ENCODE results near the gene KHDC4. TPM values are rescaled to one million over a fixed set of nuclear protein-coding genes. Genes with fewer than 3 reads are reported as not detected.

The KHDC4 gene
- total and polyA plus RNA-seq, 2 of the 13 experiments (the other 11 are each of a cell fraction or from before 2014, with no cell fraction given) = 33.5 to 92.0 TPM

- TF ChIP-seq FOXP4 (CRISPR knock-in tag; IDR thresholded peaks at IDR 0.05) = 0 out of 2 replicates have a peak, but pooled peaks have one; percentile 22
- no peak for TF ChIP-seq NFE2L1 (CRISPR knock-in tag; IDR thresholded peaks at IDR 0.05; ENCODE audit: borderline replicate concordance)
- peak; percentile 16; the same call in 1 of the 2 replicates for TF ChIP-seq HOMEZ (CRISPR knock-in tag; IDR thresholded peaks at IDR 0.05; ENCODE audit: low read depth)
- no peak for TF ChIP-seq ZBTB20 (CRISPR knock-in tag; IDR thresholded peaks at IDR 0.05; ENCODE audit: borderline replicate concordance, low read depth)
- TF ChIP-seq MXD4 (CRISPR knock-in tag; IDR thresholded peaks at IDR 0.05) = no peak; the same call in 1 of the 2 replicates
- 0 out of 2 replicates have a peak, but pooled peaks have one; percentile 11 for TF ChIP-seq GABPA (IDR thresholded peaks at IDR 0.05; ENCODE audit: low read depth, low read length)
- TF ChIP-seq GABPA (CRISPR knock-in tag; IDR thresholded peaks at IDR 0.05; ENCODE audit: low read depth) = peak; percentile 56; the same call in 1 of the 2 replicates
- TF ChIP-seq ASH2L (IDR thresholded peaks at IDR 0.05; ENCODE audit: insufficient read length, low read depth, low read length) = no peak
- no peak for TF ChIP-seq HNF4G (IDR thresholded peaks at IDR 0.05; ENCODE audit: borderline replicate concordance, low read depth, low read length)
- no peak for TF ChIP-seq HNF4G (CRISPR knock-in tag; IDR thresholded peaks at IDR 0.05; ENCODE audit: borderline replicate concordance, low read depth)
- TF ChIP-seq ZMYM3 (CRISPR knock-in tag; IDR thresholded peaks at IDR 0.05) = no peak
- no peak for TF ChIP-seq MIER3 (CRISPR knock-in tag; IDR thresholded peaks at IDR 0.05; ENCODE audit: borderline replicate concordance)
- TF ChIP-seq, protein P1, sequence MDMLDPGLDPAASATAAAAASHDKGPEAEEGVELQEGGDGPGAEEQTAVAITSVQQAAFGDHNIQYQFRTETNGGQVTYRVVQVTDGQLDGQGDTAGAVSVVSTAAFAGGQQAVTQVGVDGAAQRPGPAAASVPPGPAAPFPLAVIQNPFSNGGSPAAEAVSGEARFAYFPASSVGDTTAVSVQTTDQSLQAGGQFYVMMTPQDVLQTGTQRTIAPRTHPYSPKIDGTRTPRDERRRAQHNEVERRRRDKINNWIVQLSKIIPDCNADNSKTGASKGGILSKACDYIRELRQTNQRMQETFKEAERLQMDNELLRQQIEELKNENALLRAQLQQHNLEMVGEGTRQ (IDR thresholded peaks at IDR 0.05; ENCODE audit: low read depth, low read length) = no peak
- TF ChIP-seq, protein P1 (CRISPR knock-in tag; IDR thresholded peaks at IDR 0.05; ENCODE audit: borderline replicate concordance) = no peak
- TF ChIP-seq STAT6 (CRISPR knock-in tag; IDR thresholded peaks at IDR 0.05; ENCODE audit: borderline replicate concordance) = no peak
- no peak for TF ChIP-seq KLF13 (CRISPR knock-in tag; IDR thresholded peaks at IDR 0.05)
- TF ChIP-seq U2AF2 (IDR thresholded peaks at IDR 0.05; ENCODE audit: low read depth, low read length) = no peak
- no peak for TF ChIP-seq PAX8 (CRISPR knock-in tag; IDR thresholded peaks at IDR 0.05; ENCODE audit: borderline replicate concordance)
- TF ChIP-seq ZNF761 (CRISPR knock-in tag; conservative IDR thresholded peaks at IDR 0.05) = no peak
- TF ChIP-seq GATAD1 (CRISPR knock-in tag; IDR thresholded peaks at IDR 0.05) = no peak
- no peak for TF ChIP-seq JARID2 (CRISPR knock-in tag; IDR thresholded peaks at IDR 0.05; ENCODE audit: insufficient replicate concordance)
These were observed 44.2 kb upstream of the KHDC4 start, which contains the start of gene ARHGEF2 (continued) for GRCh38 chr1:155978325-155978972.
